GM19395 (cell line): ENCODE data around the gene FAM9A.
A peak's percentile ranks its signal among the peaks of the same experiment; 100 is the strongest.
"Not testable (repeated sequence)": the region's sequence is repeated elsewhere in the genome, so short reads cannot be mapped to it uniquely, and the experiment has no call there.

Source experiments
- ATAC-seq: cut with Tn5 transposase; IDR thresholded peaks from one replicate; pipeline ENCODE4 v1.9.1; 2021; ENCODE audit warnings: mild to moderate bottlenecking, moderate library complexity; ENCODE audit not compliant: unreplicated experiment

FAM9A gene

GRCh38 chrX:8805046-8805445 is 3.9 kb upstream of the FAM9A start:
- no peak for ATAC-seq

- no peak for ATAC-seq
Observed at GRCh38 chrX:8803326-8803725, 2.1 kb upstream of the FAM9A start.

- not testable (repeated sequence) for ATAC-seq
Observed at GRCh38 chrX:8800351-8800750, 832 bp downstream of the FAM9A start.

GRCh38 chrX:8799281-8799680 is 1.9 kb downstream of the FAM9A start:
- not testable (repeated sequence) for ATAC-seq

DNA sequence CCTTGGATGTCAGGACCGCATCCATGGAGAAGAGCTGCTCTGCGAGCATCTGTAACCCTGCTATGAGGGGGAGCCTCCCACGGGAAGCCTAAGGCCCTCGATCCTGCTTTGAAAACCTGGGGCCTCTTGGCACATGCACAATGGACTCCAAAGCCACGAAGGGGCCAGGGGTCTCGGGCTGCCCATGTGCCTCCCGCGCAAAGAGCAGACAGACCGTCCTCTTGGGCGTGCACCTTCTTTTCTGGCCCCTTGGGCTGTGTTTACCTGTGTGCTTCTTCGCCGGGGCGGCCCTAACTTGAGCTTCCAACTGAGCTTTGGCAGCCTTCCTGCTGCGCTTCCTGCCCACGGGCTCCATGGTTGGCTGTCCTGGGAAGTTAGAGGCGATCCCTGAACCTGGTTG is 2.5 kb downstream of the FAM9A start:
- ATAC-seq: not testable (repeated sequence)

DNA sequence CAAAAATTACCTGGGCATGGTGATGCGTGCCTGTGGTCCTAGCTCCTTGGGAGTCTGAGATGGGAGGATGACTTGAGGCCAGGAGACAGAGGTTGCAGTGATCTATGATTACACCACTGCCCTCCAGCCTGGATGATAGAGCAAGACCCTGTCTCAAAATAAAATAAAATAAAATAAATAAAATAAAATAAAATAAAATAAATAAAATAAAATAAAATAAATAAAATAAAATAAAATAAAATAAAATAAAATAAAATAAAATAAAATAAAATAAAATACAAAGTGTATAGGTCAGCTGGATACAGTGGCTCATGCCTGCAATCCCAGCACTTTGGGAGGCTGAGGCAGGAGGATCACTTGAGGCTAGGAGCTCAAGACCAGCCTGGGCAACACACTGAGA is 14.1 kb downstream of the FAM9A start:
- ATAC-seq: not testable (repeated sequence)

DNA sequence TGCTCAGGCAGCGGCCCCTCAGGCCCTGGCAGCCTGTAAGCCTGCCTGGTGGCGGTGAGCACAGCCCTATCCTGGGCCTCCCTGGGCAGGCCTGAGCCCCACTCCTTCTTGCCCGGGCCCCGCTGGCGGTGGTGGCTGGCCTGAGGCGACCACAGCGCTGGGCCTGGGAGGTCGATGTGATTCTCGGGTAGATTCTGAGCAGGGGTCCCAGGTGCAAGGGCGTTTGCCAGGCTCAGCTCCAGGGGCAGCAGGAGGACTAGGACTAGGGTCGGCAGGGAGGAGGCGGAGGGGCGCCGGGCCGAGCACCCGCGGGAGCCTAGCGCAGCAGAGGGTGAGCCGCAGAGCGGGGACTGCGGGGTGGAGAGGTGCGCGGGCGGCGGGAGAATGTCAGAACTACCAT is 17.0 kb downstream of the FAM9A start:
- ATAC-seq: no peak

DNA sequence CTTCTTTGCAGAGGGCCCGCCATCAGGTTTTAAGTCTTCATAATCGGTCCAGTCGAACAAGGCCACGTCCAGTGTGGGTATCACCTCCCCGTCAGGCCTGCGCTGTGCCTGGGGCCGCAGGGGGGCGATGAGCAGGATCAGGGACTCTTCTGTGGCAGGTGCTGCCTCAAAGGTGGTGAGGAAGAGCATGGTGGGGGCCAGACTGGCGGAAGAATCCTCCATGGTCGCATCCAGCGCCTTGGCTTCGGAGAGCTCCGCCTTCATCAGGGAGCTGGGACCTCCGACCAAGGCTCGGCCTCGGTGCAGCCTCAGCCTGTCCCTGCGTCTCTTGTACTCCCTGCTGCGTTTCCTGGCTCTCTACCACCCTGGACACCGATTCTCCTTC is 17.5 kb downstream of the FAM9A start:
- no peak for ATAC-seq

GRCh38 chrX:8783097-8783713 is 18.0 kb downstream of the FAM9A start:
- ATAC-seq: no peak

- ATAC-seq: no peak
Observed at GRCh38 chrX:8782595-8782994, 18.6 kb downstream of the FAM9A start.

DNA sequence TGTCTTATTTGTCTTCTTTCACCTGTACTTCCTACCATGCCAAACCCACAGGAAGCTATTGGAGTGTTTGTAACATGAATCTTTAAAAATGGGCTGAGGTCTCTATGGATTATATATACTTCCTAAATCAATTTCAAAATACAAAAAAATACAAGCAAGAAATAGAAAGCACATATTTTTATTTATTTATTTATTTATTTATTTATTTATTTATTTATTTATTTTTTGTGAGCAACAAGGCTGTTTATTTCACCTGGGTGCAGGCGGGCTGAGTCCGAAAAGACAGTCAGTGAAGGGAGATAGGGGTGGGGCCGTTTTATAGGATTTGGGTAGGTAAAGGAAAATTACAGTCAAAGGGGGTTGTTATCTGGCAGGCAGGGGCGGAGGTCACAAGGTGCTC is 19.3 kb downstream of the FAM9A start:
- not testable (repeated sequence) for ATAC-seq

DNA sequence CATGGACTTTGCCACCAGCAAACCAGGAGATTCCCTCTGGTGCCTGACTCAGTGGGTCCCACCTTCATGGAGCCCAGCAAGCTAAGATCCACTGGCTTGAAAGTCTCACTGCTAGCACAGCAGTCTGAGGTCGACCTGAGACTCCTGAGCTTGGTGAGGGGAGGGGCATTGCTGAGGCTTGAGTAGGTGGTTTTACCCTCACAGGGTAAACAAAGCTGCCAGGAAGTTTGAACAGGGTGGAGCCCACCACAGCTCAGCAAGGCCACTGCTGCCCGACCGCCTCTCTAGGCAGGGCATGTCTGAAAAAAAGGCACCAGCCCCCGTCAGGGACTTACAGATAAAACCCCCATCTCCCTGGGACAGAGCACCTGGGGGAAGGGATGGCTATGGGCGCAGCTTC is 28.1 kb downstream of the FAM9A start:
- ATAC-seq: no peak

DNA sequence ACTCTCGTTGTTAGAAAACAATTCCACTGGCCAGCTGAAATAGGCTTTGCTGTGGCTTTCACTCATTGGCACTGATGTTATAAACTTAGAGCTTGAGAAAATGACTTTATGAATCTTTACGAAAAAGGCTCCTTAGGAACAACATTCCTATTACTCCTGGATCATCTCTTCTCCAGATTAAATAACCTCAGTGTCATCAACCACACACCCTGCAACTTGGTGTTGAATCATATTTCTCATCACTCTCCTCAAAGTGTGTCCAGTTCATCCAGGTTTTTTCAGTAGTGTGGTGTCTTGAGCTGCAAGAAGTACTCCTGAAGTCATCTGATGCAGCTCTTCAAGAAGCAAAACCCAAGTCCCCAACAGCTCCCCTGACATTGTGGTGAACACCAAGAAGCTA is 41.2 kb downstream of the FAM9A start:
- ATAC-seq: no peak

DNA sequence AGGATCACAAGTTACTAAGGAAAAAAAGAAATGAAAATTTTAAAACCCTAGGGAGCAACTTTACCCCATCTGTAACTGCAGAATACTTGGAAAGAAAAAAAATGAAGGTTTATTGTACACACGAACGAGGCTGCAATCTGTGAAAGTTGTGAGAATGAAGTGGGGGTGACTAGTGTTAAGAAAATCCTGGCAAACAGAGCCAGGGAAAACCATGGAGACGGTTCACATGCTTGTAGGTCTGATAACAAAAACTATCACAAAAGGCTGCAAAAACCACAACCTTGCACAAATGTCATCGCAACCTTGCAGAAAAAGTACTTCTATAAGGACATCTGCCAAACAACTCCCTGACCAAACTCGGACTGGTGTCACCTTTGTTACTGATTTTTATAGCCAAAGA is 42.5 kb downstream of the FAM9A start:
- ATAC-seq: not testable (repeated sequence)

GRCh38 chrX:8757609-8758389 is 43.4 kb downstream of the FAM9A start:
- ATAC-seq: not testable (repeated sequence)

GRCh38 chrX:8755813-8756212 is 45.4 kb downstream of the FAM9A start:
- no peak for ATAC-seq

- no peak for ATAC-seq
Observed at GRCh38 chrX:8755116-8755515, 46.1 kb downstream of the FAM9A start.

- ATAC-seq: no peak
Observed at GRCh38 chrX:8749697-8750096, 51.5 kb downstream of the FAM9A start.

DNA sequence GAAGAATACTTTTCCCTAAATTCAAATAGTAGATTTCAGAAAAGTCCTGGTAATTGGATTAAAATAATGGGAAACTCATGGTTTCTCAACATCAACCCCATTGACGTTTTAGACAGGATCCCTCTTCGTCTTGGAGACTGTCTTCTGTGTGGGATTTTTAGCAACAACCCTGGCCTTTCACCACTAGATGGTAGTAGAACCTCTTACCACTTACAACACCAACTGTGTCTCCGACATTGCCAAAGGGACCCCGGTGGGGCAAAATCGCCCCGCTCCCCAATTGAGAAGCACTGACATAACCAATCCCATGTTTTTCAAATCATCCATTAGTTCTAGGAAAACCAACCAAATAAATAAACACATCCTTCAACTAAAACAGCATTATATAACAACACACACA is 52.3 kb downstream of the FAM9A start:
- no peak for ATAC-seq

DNA sequence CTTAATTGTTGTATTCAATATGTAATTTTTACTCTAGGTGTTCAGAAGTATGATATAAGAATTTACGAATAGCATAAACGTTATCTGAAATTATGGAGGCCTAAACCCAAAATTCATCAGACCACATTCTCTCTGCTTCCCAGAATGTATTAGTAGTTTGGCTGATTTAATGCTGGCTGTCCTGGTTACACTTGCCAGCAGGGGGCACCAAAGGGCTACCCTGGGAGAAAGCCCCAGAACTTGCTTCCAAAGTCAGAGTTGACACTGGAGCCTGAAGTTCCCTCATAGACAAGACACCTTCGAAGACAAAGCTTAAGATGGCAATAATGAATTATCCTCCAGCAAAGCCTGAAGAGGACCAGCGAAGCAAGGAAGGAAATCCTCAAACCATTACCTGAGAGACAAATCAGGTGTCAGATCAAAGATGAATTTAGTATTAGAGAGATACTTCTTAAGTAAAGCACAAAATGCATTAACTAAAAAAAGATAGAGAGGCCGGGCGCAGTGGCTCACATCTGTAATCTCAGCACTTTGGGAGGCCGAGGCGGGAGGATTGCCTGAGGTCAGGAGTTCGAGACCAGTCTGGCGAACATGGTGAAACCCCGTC is 58.0 kb downstream of the FAM9A start:
- peak; percentile 69 for ATAC-seq

- no peak for ATAC-seq
Observed at GRCh38 chrX:8741981-8742380, 59.2 kb downstream of the FAM9A start.
